G401.6 (cell line): ENCODE results near the gene MYO1G.
"Not testable (repeated sequence)": the region's sequence is repeated elsewhere in the genome, so short reads cannot be mapped to it uniquely, and the experiment has no call there.

Experiments used
- FAIRE-seq: peaks from 2 replicates; lab custom pipeline; 2012; peaks lifted over from hg19 to GRCh38; lab: Jason Lieb, UNC

MYO1G gene

DNA sequence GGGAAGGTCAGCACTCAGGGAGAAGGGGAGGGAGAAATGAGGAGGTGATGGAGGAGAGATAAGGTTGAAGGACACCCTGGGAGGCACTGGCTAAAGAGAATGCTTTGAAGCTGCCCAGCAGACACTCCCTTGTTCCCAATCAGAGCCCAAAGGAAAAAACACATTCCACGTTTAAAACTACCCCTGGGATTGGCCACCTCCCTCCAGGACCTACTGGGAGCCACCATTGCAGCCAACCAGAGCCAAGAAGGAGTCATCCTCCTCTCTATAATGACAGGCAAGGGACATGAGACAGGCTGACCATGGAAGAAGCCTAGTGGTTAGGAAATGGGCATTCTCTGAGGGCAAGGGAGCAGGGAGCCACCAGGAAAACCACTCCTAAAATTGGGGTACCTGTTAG is 43.8 kb downstream of the MYO1G start:
- FAIRE-seq = no peak

- not testable (repeated sequence) for FAIRE-seq
Observed at GRCh38 chr7:44934510-44934909, 44.3 kb downstream of the MYO1G start.

DNA sequence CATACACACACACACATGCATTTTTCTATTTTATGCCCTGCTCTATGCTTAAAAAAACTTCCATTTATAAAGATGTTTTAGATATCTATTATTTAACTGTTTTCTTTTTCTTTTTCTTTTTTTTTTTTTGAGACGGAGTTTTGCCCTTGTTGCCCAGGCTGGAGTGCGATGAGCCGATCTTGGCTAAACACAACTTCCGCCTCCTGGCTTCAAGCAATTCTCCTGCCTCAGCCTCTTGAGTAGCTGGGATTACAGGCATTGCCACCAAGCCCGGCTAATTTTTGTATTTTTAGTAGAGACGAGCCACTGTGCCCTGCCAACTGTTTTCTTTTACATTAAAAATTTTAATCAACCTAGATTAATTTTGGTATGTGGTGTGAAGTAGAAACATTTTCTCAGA is 47.9 kb downstream of the MYO1G start:
- FAIRE-seq = no peak

DNA sequence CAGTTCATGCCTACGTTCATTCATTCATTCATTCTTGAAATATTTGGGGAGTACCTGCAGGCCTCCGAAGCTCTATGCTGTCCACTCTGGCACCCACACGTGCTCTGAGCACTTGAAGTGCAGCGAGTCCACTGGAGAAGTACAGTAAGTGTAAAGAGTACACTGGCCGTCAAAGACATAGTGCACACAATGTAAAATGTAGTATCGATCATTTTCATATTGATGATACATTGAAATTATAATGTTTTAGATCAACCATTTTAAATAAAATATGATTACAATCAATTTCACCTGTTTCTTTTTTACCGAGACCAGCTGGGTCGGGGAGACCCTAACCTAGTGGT is 56.5 kb downstream of the MYO1G start:
- FAIRE-seq = no peak

- FAIRE-seq = no peak
Observed at GRCh38 chr7:44921607-44922350, 57.0 kb downstream of the MYO1G start.

- no peak for FAIRE-seq
Observed at GRCh38 chr7:44920119-44920518, 58.7 kb downstream of the MYO1G start.

DNA sequence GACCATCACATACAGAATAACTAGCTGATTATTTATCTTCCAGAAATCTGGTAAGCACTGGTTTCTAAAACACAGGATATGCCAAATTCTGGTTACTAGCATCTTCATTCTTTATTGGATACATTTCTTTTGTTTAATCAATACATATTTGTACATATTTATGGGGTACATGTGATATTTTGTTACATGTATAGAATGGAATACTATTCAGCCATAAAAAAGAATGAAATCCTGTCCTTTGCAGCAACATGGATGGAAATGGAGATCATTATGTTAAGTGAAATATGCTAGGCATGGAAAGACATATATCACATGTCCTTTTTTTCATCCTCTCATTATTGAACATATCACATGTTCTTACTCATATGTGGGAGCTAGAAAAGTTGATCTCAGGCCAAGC is 60.8 kb downstream of the MYO1G start:
- FAIRE-seq = no peak

DNA sequence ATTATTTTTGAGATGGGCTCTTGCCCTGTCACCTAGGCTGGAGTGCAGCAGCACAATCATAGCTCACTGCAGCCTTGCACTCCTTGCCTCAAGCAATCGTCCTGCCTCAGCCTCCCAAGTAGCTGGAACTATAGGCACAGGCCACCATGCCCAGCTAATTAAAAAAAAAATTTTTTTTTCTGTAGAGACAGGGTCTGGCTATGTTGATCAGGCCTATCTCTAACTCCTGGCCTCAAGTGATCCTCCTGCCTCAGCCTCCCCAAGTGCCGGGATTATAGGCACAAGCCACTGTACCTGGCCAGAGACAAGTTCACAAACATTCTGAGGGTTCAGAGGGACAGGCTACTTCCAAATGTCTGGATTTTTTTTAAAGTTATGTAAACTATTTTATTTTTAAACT is 61.4 kb downstream of the MYO1G start:
- no peak for FAIRE-seq

DNA sequence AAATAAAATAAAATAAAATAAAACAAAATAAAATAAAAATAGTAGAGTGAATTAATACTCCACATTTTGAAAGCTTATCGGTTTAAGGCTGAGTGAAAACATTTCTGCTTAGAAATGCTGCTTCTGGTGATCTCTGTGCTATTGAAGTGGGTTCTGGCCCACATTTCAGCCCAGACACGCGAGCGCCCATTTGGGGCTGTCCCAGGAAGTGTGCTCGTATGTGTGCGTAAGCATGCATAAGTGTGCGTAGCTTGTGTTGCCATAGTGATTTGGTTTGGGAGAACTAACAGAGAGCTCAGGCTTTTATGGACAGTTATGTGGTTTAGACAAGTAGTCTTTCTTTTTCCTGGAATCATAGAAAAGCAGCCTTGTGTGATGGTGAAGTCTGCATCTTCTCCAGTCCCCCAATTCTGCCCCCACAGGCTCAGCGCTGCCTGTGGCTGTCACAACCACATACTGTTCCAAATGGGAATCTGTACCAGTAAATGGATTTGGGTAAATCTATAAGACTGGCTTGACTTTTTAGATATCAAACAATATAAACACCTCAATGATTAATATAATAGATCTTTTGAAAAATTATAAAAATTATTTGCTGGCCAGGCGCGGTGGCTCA is 63.7 kb downstream of the MYO1G start:
- no peak for FAIRE-seq

DNA sequence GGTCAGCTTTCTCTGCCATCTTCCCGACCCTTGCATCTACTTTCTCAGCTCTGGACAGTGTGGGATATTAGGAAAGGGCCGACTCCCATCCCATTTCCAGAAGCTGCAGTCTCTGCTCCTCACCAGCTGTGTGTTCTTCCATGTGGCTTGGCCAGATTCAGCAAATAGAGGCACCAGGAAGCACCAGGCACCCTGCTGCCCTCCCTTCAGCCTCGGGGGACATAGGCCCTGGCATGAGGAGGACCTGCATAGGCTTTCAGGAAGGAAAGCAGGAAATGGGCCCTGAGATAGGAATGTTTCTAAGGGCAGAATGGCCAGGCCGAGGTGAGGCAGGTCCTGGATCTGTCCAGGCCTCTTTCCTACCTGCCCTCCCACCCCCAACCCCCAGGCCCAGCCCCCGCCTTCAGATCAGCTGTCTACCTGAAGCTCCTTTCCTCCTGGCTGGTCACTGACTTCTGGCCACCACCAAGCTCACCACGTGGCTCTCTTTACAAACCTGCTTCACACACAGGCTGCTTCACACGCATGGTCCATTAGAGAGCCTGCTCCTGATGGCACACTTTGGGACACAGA is 66.0 kb downstream of the MYO1G start:
- FAIRE-seq = no peak
